ENCODE data around the gene ELAVL1.
"Not testable (repeated sequence)": the region's sequence is repeated elsewhere in the genome, so short reads cannot be mapped to it uniquely, and the experiment has no call there.

ELAVL1 gene

DNA sequence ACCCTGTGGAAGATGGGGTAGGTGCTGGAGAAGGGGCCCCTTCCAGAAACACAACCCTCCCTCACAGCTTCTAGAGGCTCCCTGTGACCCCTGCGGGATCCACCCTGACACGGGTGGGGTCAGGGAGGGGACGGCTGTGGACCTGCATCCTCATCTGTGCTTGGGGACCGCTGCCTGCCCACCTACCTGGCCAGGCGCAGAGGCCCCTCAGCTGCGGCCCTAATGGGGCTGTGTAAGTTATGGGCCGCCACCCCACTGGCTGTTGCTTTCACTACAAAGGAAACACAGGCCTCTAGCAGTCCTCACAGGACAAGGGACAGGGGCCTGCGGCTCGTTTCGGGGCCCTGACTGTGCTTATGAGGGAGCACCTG, 72.5 kb downstream of the ELAVL1 start:
- no peak for DNase-seq

DNA sequence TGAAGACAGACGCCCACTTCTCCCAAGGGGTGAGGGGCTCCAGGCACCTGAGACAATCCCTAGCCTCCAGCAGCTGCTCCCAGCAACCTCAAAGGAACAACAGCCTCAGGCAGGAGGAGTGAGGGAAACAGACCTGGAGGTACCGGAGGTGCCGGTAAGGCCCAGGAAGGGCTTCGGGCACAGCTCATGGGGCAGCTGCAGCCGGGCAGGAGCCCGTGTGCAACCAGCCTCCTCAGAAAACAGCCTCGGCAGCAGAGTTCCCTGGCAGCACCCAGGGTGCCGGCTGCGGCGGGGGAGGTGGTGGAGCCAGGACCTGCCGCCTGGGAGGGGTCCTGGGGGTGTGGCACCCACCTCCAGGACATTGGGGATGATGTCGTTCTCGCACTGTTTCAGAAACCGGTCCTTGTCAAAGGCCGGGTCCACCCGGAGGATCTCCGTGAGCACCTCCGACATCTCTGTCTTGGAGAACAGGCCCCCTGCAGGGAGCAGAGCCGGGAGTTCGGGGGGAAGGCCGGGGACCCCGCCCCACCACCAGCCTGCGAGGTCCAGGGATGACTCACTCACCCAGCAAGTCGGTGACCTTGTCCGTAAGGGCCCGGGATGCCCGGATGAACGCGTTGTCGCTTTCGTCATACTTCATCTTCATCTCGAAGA, 73.0 kb downstream of the ELAVL1 start:
- no peak for DNase-seq

DNA sequence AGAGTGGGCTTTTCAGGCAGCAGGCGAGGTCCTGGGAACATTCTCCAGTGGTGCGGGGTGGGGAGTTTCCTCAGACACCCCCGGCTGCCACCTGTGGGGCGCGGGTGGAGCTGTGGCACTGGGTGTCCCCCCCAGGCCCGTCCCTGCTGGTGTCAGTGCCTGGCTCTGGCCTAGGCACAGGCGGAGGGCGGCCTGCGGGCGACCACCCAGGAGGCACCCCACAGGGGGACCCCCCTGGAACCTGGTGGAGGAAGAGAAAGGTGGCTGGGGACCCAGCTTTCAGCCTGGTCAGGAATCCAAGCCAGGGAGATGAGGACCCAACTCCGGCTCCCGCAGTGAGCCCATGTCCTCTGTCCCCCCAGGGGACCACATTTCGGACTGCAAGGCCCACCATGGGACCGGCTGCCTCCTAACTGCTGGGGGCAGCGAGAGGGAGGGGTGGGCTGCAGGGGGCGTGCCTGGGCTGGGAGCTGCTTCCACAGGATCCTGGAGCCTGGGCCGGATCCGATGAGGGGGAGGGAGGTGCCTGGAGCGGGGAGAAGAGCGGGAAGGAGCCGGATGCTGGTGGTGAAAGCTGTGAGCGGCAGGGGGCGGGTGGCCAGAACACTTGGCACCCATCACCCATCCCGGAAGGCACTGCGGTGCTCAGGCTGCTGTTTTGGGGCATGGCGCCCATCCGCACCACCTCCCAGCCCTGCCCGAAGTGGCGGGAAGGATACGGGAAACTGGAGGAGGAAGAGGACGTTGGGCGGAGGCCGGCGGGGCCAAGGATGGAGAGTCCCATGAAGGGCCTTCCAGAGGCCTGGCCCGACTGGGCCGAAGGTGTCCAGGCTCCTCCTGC, 74.0 kb downstream of the ELAVL1 start:
- no peak for DNase-seq

DNA sequence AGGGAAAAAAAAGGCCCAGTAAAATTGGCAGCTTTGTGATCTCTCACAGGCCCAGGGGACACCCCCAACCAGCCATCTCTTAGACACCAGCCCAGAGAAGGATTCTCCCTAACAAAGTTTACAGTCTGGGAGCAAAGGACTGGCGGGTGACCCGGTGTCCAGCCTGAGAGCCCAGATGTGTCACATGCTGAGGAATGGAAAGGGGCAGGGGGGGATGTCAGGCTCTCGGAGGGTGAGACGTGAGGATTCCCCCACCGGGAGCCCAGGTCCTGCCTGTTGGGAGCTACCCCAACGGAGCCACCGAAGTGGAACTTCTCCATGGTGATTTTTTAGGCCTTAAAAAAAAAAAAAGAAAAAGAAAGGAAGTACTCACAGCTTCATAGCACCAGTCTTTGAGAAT, 74.7 kb downstream of the ELAVL1 start:
- no peak for DNase-seq

DNA sequence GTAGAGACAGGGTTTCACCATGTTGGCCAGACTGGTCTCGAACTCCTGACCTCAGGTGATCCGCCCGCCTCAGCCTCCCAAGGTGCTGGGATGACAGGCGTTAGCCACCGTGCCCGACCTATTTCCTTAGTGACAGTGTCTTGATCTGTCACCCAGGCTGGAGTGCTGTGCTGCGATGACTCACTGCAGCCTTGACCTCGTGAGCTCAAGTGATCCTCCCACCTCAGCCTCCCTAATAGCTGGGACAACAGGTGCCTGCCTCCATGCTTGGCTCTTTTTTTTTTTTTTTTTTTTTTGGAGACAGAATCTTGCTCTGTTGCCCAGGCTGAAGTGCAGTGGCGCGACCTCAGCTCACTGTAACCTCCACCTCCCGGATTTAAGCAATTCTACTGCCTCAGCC, 75.4 kb downstream of the ELAVL1 start:
- not testable (repeated sequence) for DNase-seq

DNA sequence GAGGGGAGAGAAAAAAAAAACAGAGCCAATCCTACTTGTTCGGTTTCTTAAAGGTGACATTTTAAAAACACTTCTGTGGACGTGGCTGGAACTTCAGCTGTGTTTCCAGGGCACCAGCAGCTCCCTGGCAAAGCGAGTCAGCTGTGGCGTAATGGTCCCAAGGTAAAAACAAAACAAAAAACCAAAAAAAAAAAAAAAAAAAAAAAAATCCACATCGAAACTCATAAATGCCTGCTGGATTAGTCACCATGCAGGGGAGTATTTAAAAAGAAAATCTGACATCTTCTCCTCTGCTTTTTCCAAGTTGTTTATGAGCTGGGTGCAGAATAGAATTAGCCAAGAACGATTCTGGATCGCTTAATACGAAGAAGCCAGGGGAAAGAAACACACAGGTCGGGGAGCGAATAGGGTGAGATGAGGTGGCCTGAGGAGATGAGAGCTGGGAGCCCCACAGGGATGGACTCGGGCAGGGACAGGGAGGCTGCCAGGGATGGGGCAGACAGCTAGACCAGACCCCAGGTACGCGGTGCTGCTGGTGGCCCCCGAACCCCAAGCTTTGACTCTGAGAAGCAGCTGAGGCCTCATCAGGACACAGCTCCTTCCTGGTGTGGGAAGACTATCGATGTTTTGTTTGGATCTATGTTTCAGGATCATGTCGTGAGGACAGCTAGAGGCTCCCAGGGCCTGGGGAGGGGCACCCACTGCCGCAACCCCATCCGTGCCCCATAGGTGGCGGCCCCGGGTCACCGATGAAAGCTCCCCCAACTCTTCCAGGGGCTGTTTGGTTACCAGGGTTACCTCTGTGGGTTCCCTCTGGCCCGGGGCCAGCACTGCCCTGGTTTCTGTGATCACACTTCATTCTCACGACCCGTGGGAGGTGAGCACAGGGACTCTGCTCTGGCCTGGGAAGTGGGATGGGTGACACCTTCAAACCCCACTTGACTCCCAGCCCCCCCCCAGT, 76.4 kb downstream of the ELAVL1 start:
- peak; percentile 60 for DNase-seq

DNA sequence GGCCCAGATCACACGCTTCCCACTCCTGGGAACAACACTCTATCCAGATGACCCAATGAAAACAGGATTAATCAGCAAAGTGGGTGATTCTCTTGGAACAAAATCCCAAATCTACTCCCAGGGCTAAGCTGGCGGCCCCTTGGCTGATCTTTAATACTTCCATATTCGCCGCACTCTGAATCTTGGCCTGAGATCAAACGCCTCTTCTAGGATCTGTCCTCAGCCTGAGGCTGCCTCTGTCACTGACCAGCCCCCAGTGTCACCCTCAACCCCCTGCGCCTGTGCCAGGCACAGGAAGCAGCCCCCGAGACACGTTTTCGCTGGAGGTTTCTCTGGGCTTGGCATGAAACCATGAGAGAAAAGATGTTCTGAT, 77.1 kb downstream of the ELAVL1 start:
- DNase-seq: no peak

DNA sequence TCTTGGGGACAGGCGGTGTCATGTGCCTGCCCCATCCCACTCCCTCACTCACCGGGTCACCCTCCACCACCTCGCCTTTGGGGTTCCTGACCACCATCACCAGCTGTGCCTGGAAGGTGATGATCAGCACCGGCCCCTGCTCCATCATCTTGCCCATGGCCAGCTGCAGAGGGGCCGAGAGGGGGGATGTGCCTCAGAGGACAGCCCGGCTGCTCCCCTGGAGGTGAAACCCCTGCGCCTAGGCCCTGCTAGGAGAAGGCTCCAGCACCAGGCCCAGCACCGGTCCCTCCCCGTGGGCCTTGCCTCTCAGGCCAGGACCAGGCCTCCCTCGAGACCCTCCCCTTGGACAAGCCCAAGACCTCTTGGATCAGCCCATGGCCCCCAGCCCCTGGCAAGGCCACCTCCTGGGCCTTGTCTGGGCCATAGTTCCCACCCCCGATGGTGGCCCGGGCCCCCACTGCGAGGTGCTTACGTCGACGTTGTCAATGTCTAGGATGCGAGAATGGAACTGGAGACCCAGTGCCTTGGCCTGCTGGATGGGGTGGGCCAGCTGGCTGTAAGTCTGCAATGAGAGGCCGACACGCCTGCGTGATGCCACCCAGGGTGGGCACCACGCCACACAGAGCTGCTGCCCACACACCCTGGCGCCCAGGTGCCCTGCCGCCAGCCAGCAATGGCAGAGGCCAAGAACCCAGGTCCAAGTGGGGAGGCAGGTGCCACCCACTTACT, 77.7 kb downstream of the ELAVL1 start:
- DNase-seq: no peak

DNA sequence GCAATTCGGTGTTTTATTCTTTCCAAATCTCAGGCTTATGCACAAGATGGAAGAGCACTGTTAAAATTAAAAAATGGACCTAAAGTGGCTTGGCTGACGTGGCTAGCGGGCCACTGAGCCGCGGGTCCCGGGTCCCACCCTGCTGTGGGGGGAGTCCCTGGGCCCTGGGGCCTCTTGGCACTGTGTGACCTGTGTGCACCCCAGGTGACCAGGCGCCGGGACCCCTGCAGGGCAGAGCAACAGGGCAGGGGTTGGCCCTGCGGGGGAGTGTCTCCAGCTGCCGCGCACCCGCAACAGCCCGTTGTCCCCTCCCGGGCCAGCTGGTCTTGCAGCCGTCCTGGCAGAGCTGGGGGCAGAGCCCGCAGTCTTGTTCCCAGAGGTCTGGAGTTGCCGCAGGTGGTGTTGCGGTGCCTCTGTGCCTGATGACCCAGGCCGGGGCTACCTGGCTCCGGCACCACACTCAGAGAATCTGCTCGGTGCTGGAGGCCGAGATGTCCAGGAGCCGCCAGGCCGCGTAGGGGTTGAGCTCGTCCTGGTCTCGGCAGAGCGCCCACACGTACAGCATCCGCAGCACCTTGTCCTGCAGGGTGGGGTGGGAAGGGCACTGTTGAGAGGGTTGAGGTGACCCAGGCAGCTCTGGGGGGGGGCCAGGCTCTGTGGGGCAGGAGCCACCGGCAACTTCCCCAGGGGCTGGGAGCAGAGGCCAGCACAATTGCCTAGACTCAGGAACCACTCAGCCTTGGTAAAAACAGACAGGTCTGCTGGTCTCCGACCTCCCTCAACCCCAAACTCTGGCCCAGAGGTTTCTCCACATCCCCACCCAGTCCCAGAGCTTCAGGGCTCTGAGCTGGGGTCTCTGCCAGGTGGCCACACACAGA, 78.5 kb downstream of the ELAVL1 start:
- DNase-seq: no peak

DNA sequence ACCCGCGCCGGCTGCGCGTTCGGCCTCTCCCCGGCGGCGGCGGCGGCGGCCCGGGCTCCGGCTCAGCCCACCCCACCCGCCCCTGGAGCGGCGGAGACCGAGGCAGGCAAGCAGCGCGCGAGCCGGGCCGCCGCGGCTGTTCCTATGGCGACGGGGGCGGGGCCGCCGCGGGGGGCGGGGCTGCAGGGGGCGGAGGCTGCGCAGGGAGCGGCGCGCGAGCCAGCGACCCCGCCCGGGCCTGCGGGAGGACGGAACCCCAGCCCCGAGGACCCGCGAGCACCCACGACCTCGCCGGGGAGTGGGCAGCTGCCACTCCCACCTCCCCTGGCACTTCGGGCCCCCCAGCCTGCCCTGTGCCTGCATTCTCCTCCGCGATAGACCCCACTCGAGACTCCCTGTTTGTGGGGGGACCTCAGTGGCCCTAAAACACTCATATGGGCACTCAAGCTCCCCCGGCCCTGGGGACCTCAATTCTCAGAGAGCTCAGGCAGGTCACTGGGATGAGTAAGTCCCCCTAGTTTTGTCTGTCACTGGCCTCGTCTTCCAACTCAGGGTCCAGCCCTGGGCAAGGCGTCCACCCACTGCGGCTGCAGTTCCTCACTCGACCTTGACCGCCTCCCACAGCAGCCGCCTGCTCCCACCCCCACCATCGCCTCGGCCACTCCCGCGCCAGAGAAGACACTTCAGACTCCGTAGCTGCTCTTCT, 79.3 kb downstream of the ELAVL1 start, which contains the start of gene CTXN1:
TSS of gene CTXN1 (minus strand) at position 115 of the 706 bp plus-strand sequence. CDS start 597 bp downstream, outside the sequence.
- DNase-seq: peak; percentile 83

DNA sequence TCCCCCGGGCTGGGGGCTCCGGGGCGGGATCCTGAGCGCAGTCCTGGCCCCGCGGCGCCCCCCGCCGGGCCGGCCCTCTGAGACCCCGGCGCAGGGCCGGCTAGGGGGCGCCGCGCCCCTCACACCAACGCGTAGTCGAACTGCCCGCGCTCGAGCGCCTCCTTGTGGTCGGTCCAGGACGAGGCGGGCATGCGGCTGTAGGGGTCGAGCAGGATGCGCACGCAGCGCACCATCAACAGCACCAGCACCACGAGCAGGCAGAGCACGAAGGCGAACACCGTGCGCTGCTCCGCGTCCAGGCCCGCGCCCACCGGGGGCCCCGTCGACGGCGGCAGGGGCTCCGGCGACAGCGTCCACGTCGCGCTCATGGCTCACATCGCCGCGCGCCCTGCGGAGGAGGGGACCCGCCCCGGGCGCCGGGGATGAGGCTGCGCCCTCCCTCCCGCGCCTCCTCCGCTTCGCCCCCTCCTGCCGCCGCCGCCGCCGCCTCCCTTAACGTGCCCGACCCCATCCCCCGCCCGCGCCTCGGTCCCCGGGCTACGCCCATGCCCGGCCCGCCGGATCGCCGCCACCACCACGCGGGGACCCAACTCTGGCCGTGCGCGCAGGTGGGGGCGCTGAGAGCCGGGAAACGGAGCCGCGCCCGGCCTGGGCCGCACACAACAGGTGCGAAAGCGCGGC, 80.1 kb downstream of the ELAVL1 start:
- peak; percentile 81 for DNase-seq

DNA sequence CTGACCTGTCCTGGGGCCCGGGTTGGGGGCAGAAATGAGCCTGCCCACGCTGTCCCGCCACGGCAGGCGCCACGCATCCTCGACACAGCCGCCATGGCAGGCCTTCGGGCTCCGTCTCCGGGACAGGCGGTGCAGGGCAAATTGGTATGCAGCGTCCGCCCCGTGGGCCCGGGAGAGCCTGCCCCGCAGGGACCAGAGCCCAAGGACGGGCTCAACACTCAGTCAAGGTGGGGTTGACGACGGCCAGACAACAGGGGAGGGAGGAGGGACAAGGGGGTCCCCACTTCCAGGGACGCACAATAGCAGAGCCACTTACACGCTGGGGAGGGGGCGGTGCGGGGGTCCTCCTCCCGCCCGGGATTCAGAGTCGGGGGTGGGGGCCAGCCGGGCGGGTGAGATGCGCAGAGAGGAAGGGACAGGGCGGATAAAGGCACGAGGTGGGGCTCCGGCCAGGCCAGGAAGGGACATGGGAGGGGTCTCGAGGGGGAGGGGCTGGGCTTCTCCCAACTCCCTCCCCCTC, 80.7 kb downstream of the ELAVL1 start:
- no peak for DNase-seq

DNA sequence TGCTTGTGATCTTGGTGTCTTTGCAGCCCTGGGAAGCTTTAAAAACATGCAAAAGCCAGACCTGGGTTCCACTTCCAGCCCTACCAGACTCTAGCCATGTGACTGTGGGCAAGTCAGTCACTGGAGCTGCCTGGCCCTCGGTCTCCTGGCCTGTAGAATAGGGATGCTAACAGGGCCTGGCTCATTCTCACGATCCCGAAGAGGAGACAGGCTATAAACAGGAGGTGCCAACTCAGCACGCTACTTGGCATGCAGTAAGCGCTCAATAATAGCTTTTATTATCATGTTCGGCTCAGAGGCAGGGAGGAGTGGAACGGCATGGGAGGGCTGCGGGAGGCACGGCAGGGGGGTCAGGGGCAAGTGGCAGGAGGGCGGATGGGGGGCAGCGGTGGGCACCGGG, 81.2 kb downstream of the ELAVL1 start:
- DNase-seq: no peak

DNA sequence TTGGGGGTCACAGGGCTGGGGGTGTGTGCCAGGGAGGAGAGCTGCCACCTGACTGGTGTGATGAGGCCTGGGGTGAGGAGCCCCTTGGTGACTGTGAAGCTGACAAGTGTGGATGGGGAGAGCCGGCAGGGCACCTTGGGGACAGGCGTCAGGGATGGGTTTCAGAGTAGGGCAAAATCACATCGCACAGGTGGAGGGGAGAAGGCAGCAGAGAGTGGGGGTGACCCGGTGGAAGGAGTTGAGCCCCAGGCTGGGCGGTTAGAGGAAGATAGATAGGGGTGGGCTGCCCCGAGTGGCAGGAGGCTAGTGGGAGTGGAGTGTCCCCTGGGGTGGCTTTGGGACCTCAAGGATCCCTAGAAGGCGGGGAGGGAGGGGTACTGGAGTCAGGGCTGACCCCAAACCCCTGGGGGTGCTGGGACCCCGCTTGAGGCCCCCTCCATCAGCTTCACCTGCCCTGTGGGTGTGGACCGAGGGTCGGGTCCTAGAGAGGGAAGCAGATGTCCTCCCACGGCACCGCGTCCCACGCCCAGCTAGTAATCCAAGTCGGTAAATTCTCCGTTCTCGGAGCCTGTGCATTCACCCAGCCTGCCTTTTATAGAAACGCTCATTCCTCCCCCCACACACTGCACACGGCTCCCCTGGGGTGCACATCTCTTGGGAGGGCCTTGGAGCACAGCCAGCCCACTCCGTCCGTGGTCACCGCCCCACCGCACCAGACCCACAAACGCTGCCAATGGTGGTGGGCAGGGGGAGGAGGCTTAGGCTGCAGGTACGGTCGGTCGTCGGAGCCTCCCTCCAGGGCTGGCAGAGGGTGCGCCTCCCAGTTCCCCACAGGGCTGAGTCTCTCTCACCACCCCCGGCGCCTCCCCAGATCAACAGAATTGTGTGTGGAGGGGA, 81.9 kb downstream of the ELAVL1 start:
- DNase-seq: no peak

DNA sequence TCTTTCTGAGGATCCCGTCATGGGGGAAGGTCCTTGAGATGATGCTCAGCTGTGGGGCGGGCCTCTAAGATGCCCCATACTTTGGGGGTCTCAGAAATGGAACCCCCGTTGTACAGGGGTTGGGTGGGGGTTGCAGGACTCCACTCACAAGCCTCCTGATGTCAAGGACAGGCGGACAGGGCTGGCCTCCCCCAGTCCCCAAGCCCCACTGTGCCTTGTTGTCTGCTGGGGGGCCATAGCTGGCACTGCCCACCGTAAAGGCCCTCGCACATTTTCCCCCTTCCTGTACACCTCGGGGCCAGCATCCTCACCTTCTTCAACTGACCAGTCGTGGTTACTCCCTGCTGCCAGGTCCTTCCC, 82.6 kb downstream of the ELAVL1 start:
- no peak for DNase-seq

DNA sequence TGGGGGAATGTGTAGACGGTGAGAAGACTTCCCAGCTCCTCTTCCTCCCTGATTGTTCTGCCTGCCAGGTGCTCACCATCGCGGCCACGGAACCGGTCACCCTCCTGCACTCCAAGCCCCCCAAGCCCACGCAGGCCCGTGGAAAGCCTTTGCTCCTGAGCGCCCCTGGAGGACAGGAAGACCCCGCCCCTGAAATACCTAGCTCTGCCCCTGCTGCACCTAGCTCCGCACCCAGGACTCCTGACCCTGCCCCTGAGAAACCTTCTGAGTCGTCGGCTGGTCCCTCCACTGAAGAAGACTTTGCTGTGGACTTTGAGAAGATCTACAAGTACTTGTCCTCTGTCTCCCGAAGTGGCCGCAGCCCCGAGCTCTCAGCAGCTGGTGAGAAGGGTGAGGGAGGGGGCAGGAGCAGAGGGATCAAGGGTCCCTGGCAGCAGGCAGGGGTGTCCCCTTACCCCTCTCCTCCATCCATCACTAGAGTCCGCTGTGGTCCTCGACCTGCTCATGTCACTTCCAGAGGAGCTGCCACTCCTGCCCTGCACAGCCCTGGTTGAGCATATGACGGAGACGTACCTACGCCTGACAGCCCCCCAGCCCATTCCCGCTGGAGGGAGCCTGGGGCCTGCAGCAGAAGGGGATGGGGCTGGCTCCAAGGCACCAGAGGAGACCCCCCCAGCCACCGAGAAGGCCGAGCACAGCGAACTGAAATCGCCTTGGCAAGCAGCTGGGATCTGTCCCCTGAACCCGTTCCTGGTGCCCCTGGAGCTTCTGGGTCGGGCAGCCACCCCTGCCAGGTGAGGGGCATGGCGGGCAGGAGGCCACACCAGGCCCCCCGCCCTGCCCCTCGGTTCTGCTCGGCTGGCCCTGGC, 83.2 kb downstream of the ELAVL1 start:
- no peak for DNase-seq

DNA sequence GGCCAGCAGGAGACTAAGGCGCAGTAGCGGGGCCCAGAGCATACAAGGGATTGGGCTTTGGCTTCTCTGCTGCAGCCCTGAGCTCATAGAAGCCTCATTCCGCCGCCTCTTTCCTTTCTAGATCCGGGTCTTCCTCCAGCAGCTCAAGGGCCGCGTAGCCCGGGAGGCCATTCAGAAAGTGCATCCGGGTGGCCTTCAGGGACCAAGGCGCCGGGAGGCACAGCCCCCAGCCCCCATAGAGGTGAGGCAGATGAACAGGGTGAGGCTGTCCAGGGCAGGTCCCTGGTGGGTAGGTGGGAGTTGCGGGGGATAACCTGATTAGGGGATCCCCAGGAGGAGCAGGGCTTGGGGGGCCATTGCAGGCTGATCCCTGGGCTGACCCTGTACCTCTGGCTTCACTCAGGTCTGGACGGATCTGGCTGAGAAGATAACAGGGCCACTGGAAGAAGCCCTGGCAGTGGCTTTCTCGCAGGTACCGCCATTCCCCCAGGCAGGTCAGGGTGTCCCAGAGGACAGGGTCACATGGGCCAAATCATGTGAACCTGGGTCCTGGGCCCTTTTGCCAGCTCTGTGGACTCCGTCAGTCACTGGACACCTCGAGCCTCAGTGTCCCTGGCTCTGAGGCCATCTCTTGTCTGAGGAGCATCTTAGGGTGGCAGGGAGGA, 84.0 kb downstream of the ELAVL1 start:
- DNase-seq: no peak
